HEK293T (cell line): ENCODE results near the gene TEX51.

Experiments
- FOXA1 ChIP-seq: fragments of 450-650 bp; IDR thresholded peaks from 2 replicates; pipeline ENCODE4 v1.6.1; 2016; ENCODE audit warnings: mild to moderate bottlenecking
- FOXM1 ChIP-seq: fragments of 450-650 bp; IDR thresholded peaks from 2 replicates; pipeline ENCODE4 v1.6.1; 2017; ENCODE audit warnings: mild to moderate bottlenecking, borderline replicate concordance
- L3MBTL2 ChIP-seq: fragments of 450-650 bp; conservative IDR thresholded peaks from 2 replicates; pipeline ENCODE4 v1.6.1; 2016; ENCODE audit warnings: mild to moderate bottlenecking
- SP1 ChIP-seq: fragments of 450-650 bp; IDR thresholded peaks from 2 replicates; pipeline ENCODE4 v1.6.1; 2017
- TARDBP ChIP-seq: fragments of 450-650 bp; IDR thresholded peaks from 2 replicates; pipeline ENCODE4 v1.6.1; 2016

GRCh38 chr2:126887506-126887905 lies 11.2 kb upstream of the TEX51 start:
- TF ChIP-seq FOXA1 (no peak), SP1 (no peak), TARDBP (no peak), FOXM1 (no peak), L3MBTL2 (no peak)
